GM12874 (cell line): ENCODE data around the gene PPP1R27.

Experiments used
- CTCF ChIP-seq: IDR thresholded peaks from 2 replicates; pipeline ENCODE4 v1.5.1; 2011; ENCODE audit warnings: low read depth, mild to moderate bottlenecking, control low read depth, low read length, moderate library complexity; ENCODE audit not compliant: insufficient read depth

PPP1R27 gene

GRCh38 chr17:81865733-81866439, 31.0 kb upstream of the PPP1R27 start:
- TF ChIP-seq CTCF = no peak

DNA sequence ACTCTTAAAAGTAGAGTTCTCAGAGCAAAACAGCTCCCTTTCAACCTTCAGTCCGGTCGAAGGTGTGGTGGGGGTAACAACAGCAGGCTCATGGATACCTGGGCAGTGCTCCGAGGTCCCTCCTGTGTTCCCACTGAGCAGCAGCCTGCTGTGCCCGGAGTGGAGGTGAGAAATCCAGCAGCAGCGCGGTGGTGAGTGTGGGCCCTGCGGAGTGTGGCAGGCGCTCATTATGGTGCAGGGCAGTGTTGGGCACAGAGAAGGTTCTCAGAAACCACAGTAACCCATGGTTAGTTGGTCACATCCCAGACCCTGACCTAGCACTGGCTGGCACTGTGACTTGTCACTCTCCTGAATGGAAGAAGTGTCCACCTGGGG, 30.5 kb upstream of the PPP1R27 start:
- no peak for TF ChIP-seq CTCF

- no peak for TF ChIP-seq CTCF
Measured at GRCh38 chr17:81863833-81864768, 29.3 kb upstream of the PPP1R27 start.

DNA sequence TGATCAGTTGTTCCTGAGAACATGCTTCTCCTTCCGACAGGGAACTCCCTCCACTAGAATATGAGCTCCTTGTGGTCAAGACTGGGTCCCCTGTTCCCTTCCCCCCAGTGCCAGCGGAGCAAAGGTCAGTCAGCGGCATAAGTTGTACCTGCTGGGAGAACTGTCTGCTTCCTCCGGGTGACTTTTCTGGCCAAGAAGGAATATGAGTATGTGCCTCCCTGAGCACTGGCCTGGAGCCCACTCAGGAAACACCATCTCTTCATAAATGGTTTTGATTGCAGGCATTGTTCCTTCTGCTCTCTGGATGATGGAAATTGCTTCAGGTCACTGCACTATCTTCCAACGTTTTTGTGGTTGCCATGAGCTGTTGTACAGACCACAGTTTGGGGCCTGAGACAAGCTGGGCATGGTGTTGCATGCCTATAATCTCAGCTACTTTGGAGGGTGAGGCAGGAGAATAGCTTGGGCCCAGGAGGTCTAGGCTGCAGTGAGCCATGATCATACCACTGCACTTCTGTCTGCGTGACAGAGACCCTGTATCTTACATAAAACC, 28.3 kb upstream of the PPP1R27 start:
- TF ChIP-seq CTCF = no peak

DNA sequence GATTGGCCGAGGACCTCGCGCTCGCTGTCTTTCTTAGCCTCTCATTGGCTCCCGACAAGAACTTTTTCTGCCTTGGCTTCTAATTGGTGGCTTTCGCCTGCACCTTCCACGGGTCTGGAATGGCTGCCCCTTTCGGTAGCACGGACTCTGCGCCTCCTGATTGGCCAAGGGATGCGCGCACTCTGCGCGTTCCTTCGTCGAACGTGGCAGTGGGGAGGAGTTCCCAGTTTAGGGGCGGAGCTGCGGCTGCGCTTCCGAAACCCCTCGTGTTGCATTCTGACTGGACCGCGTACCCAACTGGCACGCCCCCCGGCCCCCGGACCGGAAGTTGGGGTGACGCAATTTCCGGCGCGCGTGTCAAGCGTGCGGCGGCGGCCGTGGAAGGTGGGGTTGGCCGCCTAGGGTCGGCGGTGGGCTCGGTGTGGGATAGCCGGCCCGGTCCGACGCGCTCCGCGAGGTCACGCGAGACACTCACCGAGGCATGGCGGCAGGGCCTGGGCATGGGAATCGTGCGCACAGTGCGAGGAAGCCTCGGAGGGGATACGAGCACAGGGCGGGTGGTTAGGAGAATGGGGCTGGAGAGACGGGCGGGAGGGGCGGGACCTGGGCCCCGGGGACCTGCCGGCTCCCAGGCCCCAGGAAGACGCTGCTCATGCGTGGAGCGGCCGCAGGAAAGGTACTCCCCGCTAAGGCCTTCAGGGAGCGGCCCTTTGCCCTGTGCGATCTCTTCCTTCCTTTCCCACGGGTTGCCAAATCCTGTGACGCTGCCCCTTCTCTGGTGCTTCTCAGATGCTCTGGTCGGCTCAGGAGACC, 26.1 kb upstream of the PPP1R27 start:
- no peak for TF ChIP-seq CTCF

- no peak for TF ChIP-seq CTCF
Measured at GRCh38 chr17:81859906-81860755, 25.3 kb upstream of the PPP1R27 start, which contains the start of gene P4HB. P4HB (minus strand) TSS chr17:81860535; CDS start chr17:81860471, 64 bp downstream.
